Measurements from ENCODE around the gene GALT. TPM values are rescaled to one million over a fixed set of nuclear protein-coding genes. Genes with fewer than 3 reads are reported as not detected.

The GALT gene
- total and polyA plus RNA-seq, 2 of the 13 experiments (the other 11 are each of a cell fraction or from before 2014, with no cell fraction given): 40.4 to 46.3 TPM

- TF ChIP-seq REPIN1 (CRISPR knock-in tag; IDR thresholded peaks at IDR 0.05; ENCODE audit: borderline replicate concordance, low read depth): peak; percentile 48; the same call in 1 of the 2 replicates
These were observed 42.8 kb upstream of the GALT start (continued) for GRCh38 chr9:34603610-34604231.

GRCh38 chr9:34606190-34606589, 40.3 kb upstream of the GALT start:
- Histone ChIP-seq H3K27me3 (ENCODE audit: control insufficient read depth in 1 of 2, insufficient read depth in 2 of 2, low read length in 2 of 2) (no peaks in the 10 kb centered on the region), H3K9ac (ENCODE audit: insufficient read depth, low read depth, low read length) (no peak overlapping the region), H3K4me1 (ENCODE audit: insufficient read depth, low read length) (peaks cover 24% of the 10 kb centered on the region), H3K79me2 (ENCODE audit: insufficient read depth, low read length) (peaks cover under 1% of the 10 kb centered on the region), H3K4me2 (ENCODE audit: low read depth, low read length) (no peak overlapping the region), H4K20me1 (ENCODE audit: insufficient read depth, low read length) (no peaks in the 10 kb centered on the region; the same call in 1 of the 2 replicates), H2AFZ (ENCODE audit: low read length) (no peak overlapping the region), H3K27ac (ENCODE audit: extremely low read length, insufficient read depth, low read length) (no peak overlapping the region), H3K36me3 (replicated peaks in 1 of 2; ENCODE audit: control insufficient read depth in 1 of 2, insufficient read depth in 2 of 2, low read length in 2 of 2) (no peaks in the 10 kb centered on the region), H3K9me3 (ENCODE audit: low read length) (no peaks in the 10 kb centered on the region), H3K4me3 (replicated peaks in 1 of 3; ENCODE audit: insufficient read depth in 1 of 3, low read depth in 2 of 3, low read length in 3 of 3) (no peak overlapping the region)
- DNase-seq (ENCODE audit: low spot score) (no peak), ATAC-seq (no peak), FAIRE-seq (no peak)
- TF ChIP-seq ZNF451 (CRISPR knock-in tag; IDR thresholded peaks at IDR 0.05): no peak
- no TSS peak for BruUV-seq (replicated peaks)
- CTCF ChIA-PET (ENCODE audit: low intra/inter-chr PET ratio, low total read pairs): no interaction called here
- intact Hi-C loops (cut with micrococcal nuclease; ENCODE audit: unreplicated experiment) (no loop called here), in situ Hi-C loops (cut with HindIII; ENCODE audit: extremely low pct_ligation_motif_present, low pct_unique_long_range_greater_than_20kb) (no loop called here)
- POLR2A ChIA-PET: interaction anchor here (1.3 to 1.5 kb wide), 2 partner anchors 32 to 40 kb away, joined by 5 read pairs; partner anchors contain the start of genes GALT and SIGMAR1

- in situ Hi-C loops (cut with HindIII; ENCODE audit: extremely low pct_ligation_motif_present, low pct_unique_long_range_greater_than_20kb) (no loop called here), intact Hi-C loops (cut with micrococcal nuclease; ENCODE audit: unreplicated experiment) (no loop called here)
- ChIA-PET POLR2A (interaction anchor here (0.6 to 1.5 kb wide), 4 partner anchors 26 to 39 kb away, joined by 3 to 5 read pairs (median 4); partner anchors contain the start of genes GALT and SIGMAR1), CTCF (ENCODE audit: low intra/inter-chr PET ratio, low total read pairs) (no interaction called here)
- Histone ChIP-seq H3K9ac (ENCODE audit: insufficient read depth, low read depth, low read length) (no peak overlapping the region), H3K36me3 (replicated peaks in 1 of 2; ENCODE audit: control insufficient read depth in 1 of 2, insufficient read depth in 2 of 2, low read length in 2 of 2) (no peaks in the 10 kb centered on the region), H3K27me3 (ENCODE audit: control insufficient read depth in 1 of 2, insufficient read depth in 2 of 2, low read length in 2 of 2) (no peaks in the 10 kb centered on the region), H3K9me3 (ENCODE audit: low read length) (no peaks in the 10 kb centered on the region), H3K4me2 (ENCODE audit: low read depth, low read length) (no peak overlapping the region; the same call in 1 of the 2 replicates), H3K4me1 (ENCODE audit: insufficient read depth, low read length) (peaks cover 27% of the 10 kb centered on the region), H3K79me2 (ENCODE audit: insufficient read depth, low read length) (peaks cover 6% of the 10 kb centered on the region), H3K4me3 (replicated peaks in 1 of 3; ENCODE audit: insufficient read depth in 1 of 3, low read depth in 2 of 3, low read length in 3 of 3) (no peak overlapping the region), H2AFZ (ENCODE audit: low read length) (no peak overlapping the region), H4K20me1 (ENCODE audit: insufficient read depth, low read length) (no peaks in the 10 kb centered on the region; the same call in 1 of the 2 replicates), H3K27ac (ENCODE audit: extremely low read length, insufficient read depth, low read length) (no peak overlapping the region)
- FAIRE-seq (no peak), DNase-seq (ENCODE audit: low spot score) (peak; percentile 29), ATAC-seq (peak; percentile 48)
- 11% methylated on average over 3 of the region's 3 CpGs for WGBS (ENCODE audit: low lambda C conversion rate)
- BruUV-seq (replicated peaks): no TSS peak
- TF ChIP-seq ZNF430 (CRISPR knock-in tag; IDR thresholded peaks at IDR 0.05) (no peak), STAT6 (CRISPR knock-in tag; IDR thresholded peaks at IDR 0.05; ENCODE audit: borderline replicate concordance) (no peak), FOSL2 (CRISPR knock-in tag; IDR thresholded peaks at IDR 0.05) (peak; percentile 48), TBL1XR1 (IDR thresholded peaks at IDR 0.05; ENCODE audit: borderline replicate concordance, low read length, partially characterized antibody) (no peak), JUN (CRISPR knock-in tag; IDR thresholded peaks at IDR 0.05) (peak; percentile 64; the same call in 1 of the 2 replicates), KLF16 (CRISPR knock-in tag; IDR thresholded peaks at IDR 0.05) (0 out of 4 replicates have a peak, but pooled peaks of 1 of the 2 experiments have one; percentile 16), ZNF598 (CRISPR knock-in tag; IDR thresholded peaks at IDR 0.05; ENCODE audit: borderline replicate concordance) (no peak)
These were observed 39.6 kb upstream of the GALT start for GRCh38 chr9:34606905-34607304.

All from HepG2 (cell line).